Measurements from ENCODE around the gene BTBD9. TPM values are rescaled to one million over a fixed set of nuclear protein-coding genes. Genes with fewer than 3 reads are reported as not detected.
A peak's percentile ranks its signal among the peaks of the same experiment; 100 is the strongest.

The BTBD9 gene
- total and polyA plus RNA-seq, 9 of the 15 experiments (the other 6 are each of a cell fraction or from before 2014, with no cell fraction given): 0.08 to 1.6 (median 0.58) TPM

DNA sequence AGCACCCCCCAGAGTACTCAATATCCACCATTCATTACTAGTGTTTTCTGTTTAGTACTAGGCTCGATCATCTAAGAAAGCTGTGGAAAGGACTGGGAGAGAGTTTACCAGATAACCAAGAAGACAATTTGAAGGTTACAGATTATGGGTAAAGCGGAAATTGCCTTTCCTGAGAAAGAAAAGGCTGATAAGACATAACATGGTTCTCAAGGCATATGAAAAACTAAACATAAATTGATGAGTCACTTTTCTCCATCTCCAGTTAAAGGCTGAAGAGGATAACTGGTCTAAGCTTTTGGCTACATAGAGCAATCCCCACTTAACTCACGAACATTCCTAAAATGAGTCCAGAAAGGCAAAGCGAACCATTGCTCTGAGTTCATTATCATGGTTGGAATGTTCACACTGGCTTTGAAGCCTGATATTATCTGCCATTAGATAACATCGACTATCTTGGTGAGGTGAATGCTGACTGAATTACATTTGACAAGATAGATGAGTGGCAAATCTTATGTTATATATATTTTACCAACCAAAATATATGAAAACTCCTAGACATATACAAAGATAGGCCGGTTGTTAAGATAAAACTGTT is 65.8 kb downstream of the BTBD9 start (continued):
- TF ChIP-seq EP300 (IDR thresholded peaks at IDR 0.05; ENCODE audit: low read length): peak; percentile 65; the same call in 1 of the 2 replicates
- TF ChIP-seq TRIM24 (IDR thresholded peaks at IDR 0.05): peak; percentile 34 to 40; a peak in 1 of 4 replicates
- no peak for TF ChIP-seq SPI1 (IDR thresholded peaks at IDR 0.05; ENCODE audit: borderline replicate concordance, low read depth, low read length)
- TF ChIP-seq MTA2 (IDR thresholded peaks at IDR 0.05; ENCODE audit: low read depth): peak; percentile 4; the same call in 1 of the 2 replicates
- TF ChIP-seq, protein P1, sequence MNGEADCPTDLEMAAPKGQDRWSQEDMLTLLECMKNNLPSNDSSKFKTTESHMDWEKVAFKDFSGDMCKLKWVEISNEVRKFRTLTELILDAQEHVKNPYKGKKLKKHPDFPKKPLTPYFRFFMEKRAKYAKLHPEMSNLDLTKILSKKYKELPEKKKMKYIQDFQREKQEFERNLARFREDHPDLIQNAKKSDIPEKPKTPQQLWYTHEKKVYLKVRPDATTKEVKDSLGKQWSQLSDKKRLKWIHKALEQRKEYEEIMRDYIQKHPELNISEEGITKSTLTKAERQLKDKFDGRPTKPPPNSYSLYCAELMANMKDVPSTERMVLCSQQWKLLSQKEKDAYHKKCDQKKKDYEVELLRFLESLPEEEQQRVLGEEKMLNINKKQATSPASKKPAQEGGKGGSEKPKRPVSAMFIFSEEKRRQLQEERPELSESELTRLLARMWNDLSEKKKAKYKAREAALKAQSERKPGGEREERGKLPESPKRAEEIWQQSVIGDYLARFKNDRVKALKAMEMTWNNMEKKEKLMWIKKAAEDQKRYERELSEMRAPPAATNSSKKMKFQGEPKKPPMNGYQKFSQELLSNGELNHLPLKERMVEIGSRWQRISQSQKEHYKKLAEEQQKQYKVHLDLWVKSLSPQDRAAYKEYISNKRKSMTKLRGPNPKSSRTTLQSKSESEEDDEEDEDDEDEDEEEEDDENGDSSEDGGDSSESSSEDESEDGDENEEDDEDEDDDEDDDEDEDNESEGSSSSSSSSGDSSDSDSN (IDR thresholded peaks at IDR 0.05; ENCODE audit: borderline replicate concordance in 1 of 2, low read depth in 2 of 2, low read length in 2 of 2): 0 out of 4 replicates have a peak, but pooled peaks of 1 of the 2 experiments have one; percentile 31

DNA sequence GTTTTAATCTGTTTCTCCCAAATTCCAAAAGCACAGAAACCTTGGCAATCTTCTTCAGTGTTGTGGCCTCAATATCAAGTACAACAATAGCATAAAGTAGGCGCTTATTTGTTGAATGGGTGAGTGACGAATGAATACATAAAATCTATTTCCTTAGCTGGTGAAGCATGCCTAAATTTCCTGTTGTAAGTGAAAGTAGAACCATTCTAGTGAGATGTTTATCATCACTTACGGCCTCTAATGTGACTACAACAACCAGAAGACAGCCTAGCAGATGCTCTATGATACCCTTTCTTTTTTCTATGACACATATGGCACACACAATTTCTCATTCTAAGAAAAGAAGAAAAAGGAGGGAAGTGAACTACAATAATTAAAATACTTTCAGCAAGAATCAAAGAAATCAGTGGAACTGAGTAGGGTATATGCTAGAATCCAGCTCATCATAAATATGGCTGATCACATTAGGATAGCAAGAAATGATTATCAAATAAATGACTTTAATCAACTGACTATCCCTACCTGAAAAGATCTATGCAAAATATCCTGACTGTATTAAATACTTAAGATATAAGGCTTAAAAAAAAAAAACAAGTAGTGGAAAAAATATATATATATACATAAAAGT is 67.4 kb downstream of the BTBD9 start:
- CTCF ChIA-PET (ENCODE audit: low intra/inter-chr PET ratio): no interaction called here
- TF ChIP-seq PRMT5 (CRISPR knock-in tag; IDR thresholded peaks at IDR 0.05) (no peak), LARP7 (IDR thresholded peaks at IDR 0.05) (no peak), ZZZ3 (IDR thresholded peaks at IDR 0.05) (no peak), RAD51 (IDR thresholded peaks at IDR 0.05; ENCODE audit: borderline replicate concordance, low read depth) (no peak), PPARD (CRISPR knock-in tag; IDR thresholded peaks at IDR 0.05) (no peak), ZNF324 (CRISPR knock-in tag; IDR thresholded peaks at IDR 0.05) (no peak), CTBP1 (IDR thresholded peaks at IDR 0.05; ENCODE audit: borderline replicate concordance) (no peak)
- TF ChIP-seq, protein P2, sequence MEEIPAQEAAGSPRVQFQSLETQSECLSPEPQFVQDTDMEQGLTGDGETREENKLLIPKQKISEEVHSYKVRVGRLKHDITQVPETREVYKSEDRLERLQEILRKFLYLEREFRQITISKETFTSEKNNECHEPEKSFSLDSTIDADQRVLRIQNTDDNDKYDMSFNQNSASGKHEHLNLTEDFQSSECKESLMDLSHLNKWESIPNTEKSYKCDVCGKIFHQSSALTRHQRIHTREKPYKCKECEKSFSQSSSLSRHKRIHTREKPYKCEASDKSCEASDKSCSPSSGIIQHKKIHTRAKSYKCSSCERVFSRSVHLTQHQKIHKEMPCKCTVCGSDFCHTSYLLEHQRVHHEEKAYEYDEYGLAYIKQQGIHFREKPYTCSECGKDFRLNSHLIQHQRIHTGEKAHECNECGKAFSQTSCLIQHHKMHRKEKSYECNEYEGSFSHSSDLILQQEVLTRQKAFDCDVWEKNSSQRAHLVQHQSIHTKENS (CRISPR knock-in tag; IDR thresholded peaks at IDR 0.05): no peak

More for the DNA sequence above, 67.4 kb downstream of the BTBD9 start:
- BruUV-seq (replicated peaks): no TSS peak
- H3K36me3 ChIP-seq (ENCODE audit: control insufficient read depth, insufficient read depth, low read length): no peaks in the 10 kb centered on the region
- in situ Hi-C loops (cut with MboI) (no loop called here), intact Hi-C loops (cut with micrococcal nuclease) (loop anchor here (5.0 kb wide), 1 partner anchor 75 kb away; no protein-coding TSS in a partner anchor)
- no peak overlapping the region for H2AFZ ChIP-seq (ENCODE audit: low read depth, low read length)
- DNase-seq (ENCODE audit: extremely low read depth in 1 of 4, low spot score in 3 of 4) (no peak), FAIRE-seq (no peak), ATAC-seq (no peak)
- H3K4me1 ChIP-seq (replicated peaks in 1 of 2; ENCODE audit: control insufficient read depth in 2 of 2, insufficient read depth in 2 of 2, low read length in 2 of 2): peaks cover 0 to 23% of the 10 kb centered on the region in 2 experiments; a peak in 3 of 5 replicates
- no peak overlapping the region for H3K27ac ChIP-seq (ENCODE audit: extremely low read depth, low read depth, low read length)
- H3K79me2 ChIP-seq (ENCODE audit: control insufficient read depth, insufficient read depth, low read length): no peaks in the 10 kb centered on the region
- H3K4me3 ChIP-seq: no peak overlapping the region
- POLR2A ChIA-PET: interaction anchor here (0.7 kb wide), 1 partner anchor 308 kb away, joined by 3 read pairs; no protein-coding TSS in a partner anchor
- no peaks in the 10 kb centered on the region for H3K27me3 ChIP-seq (ENCODE audit: control insufficient read depth in 2 of 2, insufficient read depth in 2 of 2, low read length in 2 of 2)
- no peaks in the 10 kb centered on the region for H3K9me1 ChIP-seq (ENCODE audit: control insufficient read depth, insufficient read depth, low read length)
- H4K20me1 ChIP-seq (replicated peaks; ENCODE audit: control insufficient read depth, insufficient read depth, low read length): no peaks in the 10 kb centered on the region
- no peaks in the 10 kb centered on the region for H3K9me3 ChIP-seq (replicated peaks; ENCODE audit: control insufficient read depth, insufficient read depth, low read depth, low read length)
- H3K4me2 ChIP-seq (ENCODE audit: insufficient read depth, low read length): no peak overlapping the region
- WGBS (ENCODE audit: insufficient coverage, low coverage, missing lambda C conversion rate): 63% methylated on average over 3 of the region's 3 CpGs
- H3K9ac ChIP-seq (ENCODE audit: insufficient read depth in 1 of 2, low read depth in 2 of 2, low read length in 2 of 2): no peak overlapping the region
